Stimulated activated CD8-positive, alpha-beta memory T cell treated with anti-CD3 and anti-CD28 coated beads, Interleukin-12 subunit alpha, Interleukin-12 subunit beta, amount 100 ng/mL, for 24 hours (primary cell): Measurements from ENCODE around the gene LRRN4.

Source experiments
- DNase-seq: peaks from one replicate; pipeline ENCODE4 v3.0.0-alpha.2; 2020; ENCODE audit errors: extremely low read depth

Gene LRRN4

GRCh38 chr20:6053776-6054688 is at the start of gene LRRN4:
LRRN4 (minus strand) TSS chr20:6054060; CDS start chr20:6052799, 1,261 bp downstream.
- no peak for DNase-seq

GRCh38 chr20:6103301-6103700 is 49.4 kb upstream of the LRRN4 start:
- no peak for DNase-seq

GRCh38 chr20:6101346-6101745 is 47.5 kb upstream of the LRRN4 start:
- DNase-seq: no peak

- DNase-seq: no peak
These were observed 46.4 kb upstream of the LRRN4 start for GRCh38 chr20:6100246-6100645.

- DNase-seq: no peak
These were observed 46.0 kb upstream of the LRRN4 start for GRCh38 chr20:6099819-6100218.

GRCh38 chr20:6095409-6095808 is 41.5 kb upstream of the LRRN4 start:
- DNase-seq: no peak

GRCh38 chr20:6094565-6094964 is 40.7 kb upstream of the LRRN4 start:
- DNase-seq: no peak

GRCh38 chr20:6094063-6094462 is 40.2 kb upstream of the LRRN4 start:
- DNase-seq: no peak

- DNase-seq: no peak
These were observed 37.8 kb upstream of the LRRN4 start for GRCh38 chr20:6091661-6092060.

GRCh38 chr20:6086868-6087267 is 33.0 kb upstream of the LRRN4 start:
- no peak for DNase-seq

- DNase-seq: no peak
These were observed 30.1 kb upstream of the LRRN4 start for GRCh38 chr20:6083926-6084325.

- DNase-seq: no peak
These were observed 27.4 kb upstream of the LRRN4 start for GRCh38 chr20:6081236-6081635.

- no peak for DNase-seq
These were observed 25.2 kb upstream of the LRRN4 start for GRCh38 chr20:6079016-6079415.

GRCh38 chr20:6075428-6076219 is 21.8 kb upstream of the LRRN4 start:
- no peak for DNase-seq

GRCh38 chr20:6074784-6075183 is 20.9 kb upstream of the LRRN4 start:
- DNase-seq: no peak

- DNase-seq: no peak
These were observed 20.3 kb upstream of the LRRN4 start for GRCh38 chr20:6074145-6074561.

GRCh38 chr20:6070829-6071695 is 17.2 kb upstream of the LRRN4 start:
- DNase-seq: no peak

GRCh38 chr20:6069669-6070068 is 15.8 kb upstream of the LRRN4 start:
- DNase-seq: no peak

GRCh38 chr20:6067763-6068318 is 14.0 kb upstream of the LRRN4 start:
- DNase-seq: no peak

- no peak for DNase-seq
These were observed 12.7 kb upstream of the LRRN4 start for GRCh38 chr20:6066582-6066981.

GRCh38 chr20:6061544-6061943 is 7.7 kb upstream of the LRRN4 start:
- DNase-seq: no peak

- no peak for DNase-seq
These were observed 6.4 kb upstream of the LRRN4 start for GRCh38 chr20:6060213-6060612.
